Caco-2 (cell line): ENCODE data around the gene ALKBH6. TPM values are rescaled to one million over a fixed set of nuclear protein-coding genes. Genes with fewer than 3 reads are reported as not detected.
A peak's percentile ranks its signal among the peaks of the same experiment; 100 is the strongest.

ENCODE experiments used
- BruUV-seq: library from RNA; stranded (reverse); fragments of 400-500 nt; replicated peaks from 2 replicates; lab custom pipeline; 2021; lab: Mats Ljungman, UMichigan
- CTCF ChIA-PET: fragments of 300-600 bp; sonication (Branson Sonifier 250); formaldehyde crosslinking; loops from one replicate; lab custom pipeline; 2022; ENCODE audit warnings: antibody characterized with exemption; lab: Charles Lee
- POLR2A ChIA-PET: fragments of 300-600 bp; sonication (Branson Sonifier 250); formaldehyde crosslinking; loops from one replicate; lab custom pipeline; 2022; ENCODE audit warnings: antibody characterized with exemption; lab: Charles Lee
- DNase-seq, 2 experiments: peaks; one replicate each; pipeline versions ENCODE4 v3.0.0 to v3.0.0-alpha.2; 2020 to 2022
- H3K27me3 ChIP-seq: replicated peaks from 2 replicates; pipeline ENCODE4 v1.6.0; 2011; ENCODE audit warnings: low read length; ENCODE audit not compliant: control insufficient read depth, insufficient read depth
- H3K36me3 ChIP-seq: 2 replicates; pipeline ENCODE4 v1.5.1; 2011; ENCODE audit warnings: low read length; ENCODE audit not compliant: control insufficient read depth, insufficient read depth
- H3K4me1 ChIP-seq: fragments of 250-450 bp; sonication (Bioruptor Pico); 2 replicates; pipeline ENCODE4 v1.5.1; 2020; ENCODE audit warnings: mild to moderate bottlenecking
- H3K4me3 ChIP-seq: 2 replicates; pipeline ENCODE4 v1.5.1; 2011; ENCODE audit warnings: low read depth, mild to moderate bottlenecking, control low read depth, low read length
- H3K9me3 ChIP-seq: fragments of 250-450 bp; sonication (Bioruptor Pico); 2 replicates; pipeline ENCODE4 v1.5.1; 2020; ENCODE audit warnings: mild to moderate bottlenecking, moderate library complexity
- H3K27ac Mint-ChIP-seq: one replicate; pipeline ENCODE4 v1.8.0; 2022; ENCODE audit warnings: mixed read lengths; ENCODE audit not compliant: unreplicated experiment
- H3K27me3 Mint-ChIP-seq: one replicate; pipeline ENCODE4 v1.8.0; 2022; ENCODE audit warnings: mixed read lengths; ENCODE audit not compliant: insufficient read depth, unreplicated experiment
- H3K36me3 Mint-ChIP-seq: one replicate; pipeline ENCODE4 v1.8.0; 2022; ENCODE audit warnings: mild to moderate bottlenecking, mixed read lengths; ENCODE audit not compliant: insufficient read depth, unreplicated experiment
- H3K4me1 Mint-ChIP-seq: one replicate; pipeline ENCODE4 v1.8.0; 2022; ENCODE audit warnings: low read depth, mixed read lengths; ENCODE audit not compliant: unreplicated experiment
- H3K4me3 Mint-ChIP-seq: one replicate; pipeline ENCODE4 v1.8.0; 2022; ENCODE audit warnings: mild to moderate bottlenecking, moderate library complexity, mixed read lengths; ENCODE audit not compliant: unreplicated experiment
- H3K9me3 Mint-ChIP-seq: one replicate; pipeline ENCODE4 v1.8.0; 2022; ENCODE audit warnings: mixed read lengths; ENCODE audit not compliant: unreplicated experiment
- intact Hi-C: fragments of 100-400 bp; cut with micrococcal nuclease; formaldehyde crosslinking; loops from one replicate; pipeline ENCODE4 v1.10.0; 2022; ENCODE audit not compliant: unreplicated experiment
- total RNA-seq: library from RNA; stranded (reverse); gene quantifications from 2 replicates; pipeline ENCODE4 v1.2.3, GENCODE V29; 2022
- TF ChIP-seq, protein P1 (sequence below), 2 experiments: fragments of 200-600 bp in 1 of 2; IDR thresholded peaks; 1 replicate in 1 of 2; 2 replicates in 1 of 2; pipeline versions ENCODE4 v1.5.1 to v1.8.0; 2011 to 2022; ENCODE audit warnings: antibody characterized with exemption in 1 of 2, control low read depth in 1 of 2, inconsistent platforms in 1 of 2, low read depth in 1 of 2, low read length in 1 of 2, mild to moderate bottlenecking in 1 of 2, moderate library complexity in 1 of 2; ENCODE audit not compliant: insufficient read depth in 1 of 2, severe bottlenecking in 1 of 2, unreplicated experiment in 1 of 2

ALKBH6 gene
- total RNA-seq, 1 experiment from 2014 or later = 29.4 TPM

DNA sequence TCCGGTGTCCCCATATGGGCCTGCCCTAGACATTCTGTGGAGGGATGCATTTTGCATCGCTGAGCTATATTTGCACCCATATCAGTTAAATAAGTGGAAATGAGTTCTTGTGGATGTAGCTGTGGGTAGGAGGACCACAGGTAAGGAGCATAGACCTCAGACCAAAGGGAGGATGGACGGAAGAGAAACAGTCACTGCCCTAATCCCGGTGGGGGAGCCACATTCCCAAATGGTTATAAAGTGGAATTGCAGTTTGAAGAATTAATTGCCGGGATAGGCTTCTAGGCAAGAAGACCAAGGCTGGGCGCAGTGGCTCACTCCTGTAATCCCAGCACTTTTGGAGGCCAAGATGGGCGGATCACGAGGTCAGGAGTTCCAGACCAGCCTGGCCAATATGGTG is 17.2 kb downstream of the ALKBH6 start:
- H3K9me3 Mint-ChIP-seq = no peaks in the 10 kb centered on the region
- peaks cover 11% of the 10 kb centered on the region for H3K4me1 Mint-ChIP-seq
- Histone ChIP-seq H3K4me3 (no peak overlapping the region), H3K27me3 (no peaks in the 10 kb centered on the region), H3K9me3 (no peaks in the 10 kb centered on the region), H3K36me3 (no peaks in the 10 kb centered on the region), H3K4me1 (no peaks in the 10 kb centered on the region; the same call in 1 of the 2 replicates)
- no peaks in the 10 kb centered on the region for H3K27me3 Mint-ChIP-seq
- no peak for DNase-seq
- POLR2A ChIA-PET = interaction anchor here (2.2 kb wide), 1 partner anchor 12 kb away, joined by 15 read pairs; the partner anchor contains the start of gene SYNE4
- BruUV-seq = no TSS peak
- intact Hi-C loops = no loop called here
- TF ChIP-seq, protein P1, sequence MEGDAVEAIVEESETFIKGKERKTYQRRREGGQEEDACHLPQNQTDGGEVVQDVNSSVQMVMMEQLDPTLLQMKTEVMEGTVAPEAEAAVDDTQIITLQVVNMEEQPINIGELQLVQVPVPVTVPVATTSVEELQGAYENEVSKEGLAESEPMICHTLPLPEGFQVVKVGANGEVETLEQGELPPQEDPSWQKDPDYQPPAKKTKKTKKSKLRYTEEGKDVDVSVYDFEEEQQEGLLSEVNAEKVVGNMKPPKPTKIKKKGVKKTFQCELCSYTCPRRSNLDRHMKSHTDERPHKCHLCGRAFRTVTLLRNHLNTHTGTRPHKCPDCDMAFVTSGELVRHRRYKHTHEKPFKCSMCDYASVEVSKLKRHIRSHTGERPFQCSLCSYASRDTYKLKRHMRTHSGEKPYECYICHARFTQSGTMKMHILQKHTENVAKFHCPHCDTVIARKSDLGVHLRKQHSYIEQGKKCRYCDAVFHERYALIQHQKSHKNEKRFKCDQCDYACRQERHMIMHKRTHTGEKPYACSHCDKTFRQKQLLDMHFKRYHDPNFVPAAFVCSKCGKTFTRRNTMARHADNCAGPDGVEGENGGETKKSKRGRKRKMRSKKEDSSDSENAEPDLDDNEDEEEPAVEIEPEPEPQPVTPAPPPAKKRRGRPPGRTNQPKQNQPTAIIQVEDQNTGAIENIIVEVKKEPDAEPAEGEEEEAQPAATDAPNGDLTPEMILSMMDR (IDR thresholded peaks at IDR 0.05; ENCODE audit: insufficient read depth in 1 of 2, low read depth in 1 of 2, low read length in 1 of 2, severe bottlenecking in 1 of 2, unreplicated experiment in 1 of 2) = no peak
- peaks cover 39% of the 10 kb centered on the region for H3K36me3 Mint-ChIP-seq
- H3K27ac Mint-ChIP-seq = peak overlapping the region; percentile 75
- CTCF ChIA-PET = interaction anchor here (2.0 kb wide), 1 partner anchor 12 kb away, joined by 5 read pairs; the partner anchor contains the start of gene SYNE4
- H3K4me3 Mint-ChIP-seq = peak overlapping the region; percentile 95

DNA sequence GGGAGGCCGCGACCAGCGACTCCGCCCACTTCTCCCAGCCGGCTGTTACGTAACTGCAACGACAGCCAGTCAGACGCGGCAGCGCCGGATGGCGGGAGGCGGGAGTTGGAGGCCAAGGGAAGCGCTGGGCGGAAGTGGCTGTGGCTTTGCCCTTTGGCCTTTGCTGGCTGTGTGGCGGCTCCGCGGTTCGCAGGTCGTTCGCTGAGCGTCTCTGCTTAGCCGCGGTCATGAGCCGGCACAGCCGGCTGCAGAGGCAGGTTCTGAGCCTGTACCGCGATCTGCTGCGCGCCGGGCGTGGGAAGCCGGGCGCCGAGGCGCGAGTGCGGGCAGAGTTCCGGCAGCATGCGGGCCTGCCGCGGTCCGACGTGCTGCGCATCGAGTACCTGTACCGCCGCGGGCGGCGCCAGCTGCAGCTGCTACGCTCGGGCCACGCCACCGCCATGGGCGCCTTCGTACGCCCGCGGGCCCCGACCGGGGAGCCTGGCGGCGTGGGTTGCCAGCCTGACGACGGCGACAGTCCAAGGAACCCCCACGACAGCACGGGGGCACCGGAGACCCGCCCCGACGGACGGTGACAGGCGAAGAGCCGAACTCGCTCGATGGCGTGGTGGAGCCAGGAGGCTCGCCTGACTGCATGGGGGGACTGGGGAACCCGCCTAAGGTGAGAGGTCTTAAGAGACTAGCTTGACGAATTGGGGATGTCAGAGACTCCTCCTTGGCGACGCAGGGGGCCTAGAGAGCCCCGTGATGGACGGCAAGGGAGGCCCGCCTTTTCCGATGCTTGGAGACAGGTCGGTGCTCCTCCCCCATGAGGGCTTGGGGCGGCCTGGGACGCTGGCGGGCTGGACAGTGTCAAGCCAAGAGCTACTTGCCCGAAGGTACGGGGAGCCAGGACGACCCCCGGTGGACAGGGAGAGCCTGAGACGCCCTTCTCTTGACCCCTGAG is 18.7 kb downstream of the ALKBH6 start, which contains the start of gene SDHAF1:
TSS of gene SDHAF1 (plus strand) at position 141 of the 946 bp plus-strand sequence. CDS start at position 228, 87 bp downstream.
- peaks cover 32% of the 10 kb centered on the region for H3K36me3 Mint-ChIP-seq
- POLR2A ChIA-PET = interaction anchor here (0.6 to 2.2 kb wide), 4 partner anchors 8 to 47 kb away, joined by 3 to 15 read pairs (median 4); partner anchors contain the start of genes ALKBH6 and SYNE4
- Histone ChIP-seq H3K4me3 (peak within 1 kb of the TSS; percentile 98), H3K4me1 (no peaks in the 10 kb centered on the region), H3K27me3 (no peaks in the 10 kb centered on the region), H3K9me3 (no peaks in the 10 kb centered on the region), H3K36me3 (no peaks in the 10 kb centered on the region)
- intact Hi-C loops = loop anchor here (2.0 kb wide), 2 partner anchors 13 to 59 kb away; partner anchors contain the start of genes SYNE4, THAP8 and WDR62
- H3K27me3 Mint-ChIP-seq = no peaks in the 10 kb centered on the region
- BruUV-seq = TSS peak; percentile 43
- H3K4me1 Mint-ChIP-seq = peaks cover 11% of the 10 kb centered on the region
- CTCF ChIA-PET = interaction anchor here (1.0 to 2.0 kb wide), 4 partner anchors 13 to 64 kb away, joined by 3 to 5 read pairs (median 4); partner anchors contain the start of genes ALKBH6, SYNE4 and THAP8
- H3K9me3 Mint-ChIP-seq = no peaks in the 10 kb centered on the region
- TF ChIP-seq, protein P1 (IDR thresholded peaks at IDR 0.05; ENCODE audit: insufficient read depth in 1 of 2, low read depth in 1 of 2, low read length in 1 of 2, severe bottlenecking in 1 of 2, unreplicated experiment in 1 of 2) = no peak
- H3K4me3 Mint-ChIP-seq = peak within 1 kb of the TSS; percentile 95
- peak; percentile 97 for DNase-seq
- H3K27ac Mint-ChIP-seq = peak within 1 kb of the TSS; percentile 93
